AG04449 (cell line): ENCODE measurements around the gene CLTCL1.

ENCODE experiments used
- CTCF ChIA-PET: fragments of 350-600 bp; formaldehyde crosslinking; extraction: SDS; loops from one replicate; lab custom pipeline; 2021; ENCODE audit warnings: antibody characterized with exemption; lab: Yijun Ruan, JAX
- POLR2A ChIA-PET: fragments of 400-600, 350-600 bp; formaldehyde crosslinking; extraction: SDS; loops from one replicate; lab custom pipeline; 2020; ENCODE audit warnings: antibody characterized with exemption, inconsistent platforms; lab: Yijun Ruan, JAX
- DNase-seq: peaks from one replicate; pipeline ENCODE4 v3.0.0-alpha.2; 2010; ENCODE audit warnings: low read depth, low spot score
- H3K4me3 ChIP-seq: 2 replicates; pipeline ENCODE4 v1.5.1; 2011; ENCODE audit warnings: low read depth, mild to moderate bottlenecking, control low read depth, low read length
- CTCF ChIP-seq: IDR thresholded peaks from one replicate; pipeline ENCODE4 v1.5.1; 2011; ENCODE audit warnings: mild to moderate bottlenecking, moderate library complexity, low read length, control low read depth, inconsistent platforms; ENCODE audit not compliant: insufficient read depth; ENCODE audit errors: missing control alignments

The CLTCL1 gene

GRCh38 chr22:19242699-19243098, 48.8 kb downstream of the CLTCL1 start:
- no peak overlapping the region for H3K4me3 ChIP-seq
- TF ChIP-seq CTCF, result no peak
- ChIA-PET POLR2A (no interaction called here), CTCF (interaction anchor here (1.1 kb wide), 1 partner anchor 17 kb away, joined by 3 read pairs; no protein-coding TSS in a partner anchor)
- DNase-seq, result no peak

GRCh38 chr22:19241593-19241906, 50.0 kb downstream of the CLTCL1 start:
- CTCF ChIA-PET, result no interaction called here

GRCh38 chr22:19240813-19241592, 50.5 kb downstream of the CLTCL1 start:
- no peak overlapping the region for H3K4me3 ChIP-seq
- no peak for TF ChIP-seq CTCF
- POLR2A ChIA-PET, result no interaction called here
- CTCF ChIA-PET, result no interaction called here
- DNase-seq, result no peak

More at GRCh38 chr22:19241593-19241906, 50.0 kb downstream of the CLTCL1 start:
- TF ChIP-seq CTCF, result no peak
- DNase-seq, result no peak
- no peak overlapping the region for H3K4me3 ChIP-seq
- POLR2A ChIA-PET, result no interaction called here

- ChIA-PET POLR2A (no interaction called here), CTCF (no interaction called here)
- no peak overlapping the region for H3K4me3 ChIP-seq
- no peak for TF ChIP-seq CTCF
- no peak for DNase-seq
These were observed 52.1 kb downstream of the CLTCL1 start for GRCh38 chr22:19239464-19239863.

- POLR2A ChIA-PET, result no interaction called here
- CTCF ChIA-PET, result no interaction called here
- no peak for TF ChIP-seq CTCF
- no peak overlapping the region for H3K4me3 ChIP-seq
- DNase-seq, result no peak
These were observed 52.6 kb downstream of the CLTCL1 start for GRCh38 chr22:19238900-19239299.

GRCh38 chr22:19235874-19236273, 55.6 kb downstream of the CLTCL1 start:
- CTCF ChIA-PET, result no interaction called here
- DNase-seq, result no peak
- POLR2A ChIA-PET, result interaction anchor here (0.6 kb wide), 1 partner anchor 118 kb away, joined by 3 read pairs; no protein-coding TSS in a partner anchor
- no peak for TF ChIP-seq CTCF
- H3K4me3 ChIP-seq, result no peak overlapping the region
